OCI-LY7 (cell line): ENCODE results near the gene PPCS. TPM values are rescaled to one million over a fixed set of nuclear protein-coding genes. Genes with fewer than 3 reads are reported as not detected.

Experiments used
- BruUV-seq: library from RNA; stranded (reverse); fragments of 400-500 nt; replicated peaks from 2 replicates; lab custom pipeline; 2021; lab: Mats Ljungman, UMichigan
- CTCF ChIA-PET: fragments of 300-600 bp; sonication (Branson Sonifier 250); formaldehyde crosslinking; loops from one replicate; lab custom pipeline; 2022; ENCODE audit warnings: antibody characterized with exemption; ENCODE audit not compliant: unreplicated experiment; lab: Charles Lee
- POLR2A ChIA-PET: fragments of 300-600 bp; sonication (Branson Sonifier 250); formaldehyde crosslinking; loops from one replicate; lab custom pipeline; 2022; ENCODE audit warnings: antibody characterized with exemption; lab: Charles Lee
- DNase-seq: peaks from one replicate; pipeline ENCODE4 v3.0.0-alpha.2; 2015; ENCODE audit warnings: low spot score
- H2AFZ ChIP-seq: fragments of 200-600 bp; sonication (generic), shearing (Covaris generic); 2 replicates; pipeline ENCODE4 v1.6.1; 2014; ENCODE audit warnings: mild to moderate bottlenecking, antibody characterized with exemption, low read length, moderate library complexity
- H3K27ac ChIP-seq: fragments of 200-600 bp; sonication (generic); 2 replicates; pipeline ENCODE4 v1.5.1; 2014; ENCODE audit warnings: mixed run types, low read depth, mild to moderate bottlenecking, moderate library complexity, low read length, inconsistent platforms; ENCODE audit not compliant: poor library complexity, severe bottlenecking
- H3K36me3 ChIP-seq: fragments of 200-600 bp; sonication (generic); 2 replicates; pipeline ENCODE4 v1.6.1; 2014; ENCODE audit warnings: mild to moderate bottlenecking, antibody characterized with exemption, low read length, moderate library complexity, mixed read lengths; ENCODE audit not compliant: insufficient read depth
- H3K4me1 ChIP-seq: fragments of 200-600 bp; sonication (generic); 2 replicates; pipeline ENCODE4 v1.5.1; 2014; ENCODE audit warnings: mild to moderate bottlenecking, low read length; ENCODE audit not compliant: insufficient read depth, poor library complexity, severe bottlenecking
- H3K4me2 ChIP-seq: fragments of 200-600 bp; sonication (generic); 2 replicates; pipeline ENCODE4 v1.6.1; 2014; ENCODE audit warnings: mild to moderate bottlenecking, low read length
- H3K4me3 ChIP-seq: fragments of 200-600 bp; sonication (generic); 2 replicates; pipeline ENCODE4 v1.5.1; 2014; ENCODE audit warnings: mild to moderate bottlenecking, low read depth, low read length; ENCODE audit not compliant: poor library complexity, severe bottlenecking
- H3K79me2 ChIP-seq: fragments of 200-600 bp; sonication (generic); 2 replicates; pipeline ENCODE4 v1.6.1; 2016; ENCODE audit warnings: low read depth, mild to moderate bottlenecking, low read length, moderate library complexity, mixed read lengths; ENCODE audit not compliant: insufficient read depth
- H3K9me2 ChIP-seq: fragments of 200-600 bp; sonication (generic); 2 replicates; pipeline ENCODE4 v1.6.1; 2016; ENCODE audit warnings: mild to moderate bottlenecking, low read length, mixed read lengths; ENCODE audit not compliant: insufficient read depth
- H3K9me3 ChIP-seq: fragments of 200-600 bp; sonication (generic); 2 replicates; pipeline ENCODE4 v1.6.1; 2014; ENCODE audit warnings: mild to moderate bottlenecking, mixed run types, low read length, mixed read lengths
- H4K20me1 ChIP-seq: fragments of 200-600 bp; sonication (generic); 2 replicates; pipeline ENCODE4 v1.6.1; 2014; ENCODE audit warnings: mild to moderate bottlenecking, antibody characterized with exemption, low read length, moderate library complexity, mixed read lengths; ENCODE audit not compliant: insufficient read depth
- CTCF ChIP-seq: fragments of 200-600 bp; sonication (generic); conservative IDR thresholded peaks from 2 replicates; pipeline ENCODE4 v1.5.1; 2014; ENCODE audit warnings: mild to moderate bottlenecking, antibody characterized with exemption, low read length, moderate library complexity, mixed read lengths
- EZH2phosphoT487 ChIP-seq: fragments of 200-600 bp; sonication (generic); IDR thresholded peaks from 2 replicates; pipeline ENCODE4 v1.6.1; 2018; ENCODE audit warnings: low read depth, borderline replicate concordance, mild to moderate bottlenecking, mixed run types, antibody characterized with exemption, low read length, moderate library complexity, mixed read lengths
- intact Hi-C: fragments of 100-400 bp; cut with micrococcal nuclease; formaldehyde crosslinking; loops from one replicate; pipeline ENCODE4 v1.10.0; 2022; ENCODE audit not compliant: unreplicated experiment
- total RNA-seq, 2 experiments: library from RNA; depleted of rRNA in 1 of 2; stranded (reverse); fragments of >200 nt in 1 of 2; shearing (Covaris generic) in 1 of 2; gene quantifications; 2 replicates each; pipeline ENCODE4 v1.2.3, GENCODE V29; 2014 to 2022

Gene PPCS
- total RNA-seq, 2 experiments from 2014 or later, result 29.2 to 46.9 TPM

- POLR2A ChIA-PET, result interaction anchor here (0.8 kb wide), 1 partner anchor 487 kb away, joined by 3 read pairs; no protein-coding TSS in a partner anchor
- peak within 1 kb of the TSS; percentile 65 for H3K4me3 ChIP-seq
- CTCF ChIA-PET, result no interaction called here
- DNase-seq, result peak; percentile 94
- intact Hi-C loops, result no loop called here
- H3K79me2 ChIP-seq, result no peaks in the 10 kb centered on the region
- H3K4me2 ChIP-seq, result peak within 1 kb of the TSS; percentile 83
- peaks cover 16% of the 10 kb centered on the region; the same call in 1 of the 2 replicates for H3K36me3 ChIP-seq
- peaks cover 13% of the 10 kb centered on the region for H3K4me1 ChIP-seq
- H4K20me1 ChIP-seq, result no peaks in the 10 kb centered on the region
- H2AFZ ChIP-seq, result peak within 1 kb of the TSS; percentile 88
- no peaks in the 10 kb centered on the region for H3K9me3 ChIP-seq
- H3K9me2 ChIP-seq, result no peaks in the 10 kb centered on the region
- no TSS peak for BruUV-seq
- TF ChIP-seq CTCF, result no peak
- TF ChIP-seq EZH2phosphoT487, result no peak
- no peak within 1 kb of the TSS for H3K27ac ChIP-seq
These were observed 6.8 kb downstream of the PPCS start, which contains the start of gene CCDC30 for GRCh38 chr1:42462828-42463763. CCDC30 (plus strand) TSS chr1:42463286; CDS start chr1:42480552, 17,266 bp downstream.

DNA sequence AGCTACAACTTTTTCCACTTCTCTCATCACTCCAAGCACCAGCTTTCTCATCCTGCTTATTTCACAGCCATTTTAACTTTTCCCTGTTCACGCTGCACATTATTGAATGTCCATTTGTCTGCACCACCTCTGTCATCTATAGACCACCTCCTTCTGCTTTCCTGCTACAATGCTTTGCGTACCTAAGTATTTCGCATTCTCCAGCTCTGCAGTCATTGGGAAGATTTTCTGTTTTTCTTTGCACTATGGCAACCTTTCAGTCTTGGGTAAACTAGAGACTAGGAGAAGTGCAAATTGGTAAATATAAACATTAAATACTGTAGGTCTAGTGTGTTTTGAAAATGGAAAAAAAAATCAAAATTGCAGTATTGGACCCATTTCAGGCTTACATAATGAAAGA is 7.6 kb downstream of the PPCS start:
- CTCF ChIA-PET, result no interaction called here
- Histone ChIP-seq H3K4me3 (no peak overlapping the region), H3K4me2 (peak overlapping the region; percentile 83; the same call in 1 of the 2 replicates), H2AFZ (peak overlapping the region; percentile 88; the same call in 1 of the 2 replicates), H3K36me3 (peaks cover 8% of the 10 kb centered on the region; the same call in 1 of the 2 replicates), H3K4me1 (peaks cover 12% of the 10 kb centered on the region), H3K9me2 (no peaks in the 10 kb centered on the region), H3K27ac (no peak overlapping the region), H3K79me2 (no peaks in the 10 kb centered on the region), H4K20me1 (no peaks in the 10 kb centered on the region), H3K9me3 (no peaks in the 10 kb centered on the region)
- POLR2A ChIA-PET, result no interaction called here
- BruUV-seq, result no TSS peak
- intact Hi-C loops, result no loop called here
- DNase-seq, result no peak
- TF ChIP-seq CTCF (no peak), EZH2phosphoT487 (no peak)
